Calu3 (cell line): ENCODE measurements around the gene CDK5RAP2. TPM values are rescaled to one million over a fixed set of nuclear protein-coding genes. Genes with fewer than 3 reads are reported as not detected.
"Not testable (repeated sequence)": the region's sequence is repeated elsewhere in the genome, so short reads cannot be mapped to it uniquely, and the experiment has no call there.

Experiments used
- BruUV-seq: library from RNA; stranded (reverse); fragments of 400-500 nt; replicated peaks from 2 replicates; lab custom pipeline; 2021; lab: Mats Ljungman, UMichigan
- CTCF ChIA-PET: fragments of 300-600 bp; sonication (Branson Sonifier 250); formaldehyde crosslinking; loops from one replicate; lab custom pipeline; 2022; ENCODE audit warnings: antibody characterized with exemption; lab: Charles Lee
- DNase-seq: peaks from one replicate; pipeline ENCODE4 v3.0.0; 2022
- H3K27ac Mint-ChIP-seq: one replicate; pipeline ENCODE4 v1.8.0; 2022; ENCODE audit warnings: mixed read lengths; ENCODE audit not compliant: unreplicated experiment
- H3K27me3 Mint-ChIP-seq: one replicate; pipeline ENCODE4 v1.8.0; 2022; ENCODE audit warnings: mixed read lengths; ENCODE audit not compliant: unreplicated experiment
- H3K36me3 Mint-ChIP-seq: one replicate; pipeline ENCODE4 v1.8.0; 2022; ENCODE audit warnings: mild to moderate bottlenecking, moderate library complexity, mixed read lengths; ENCODE audit not compliant: insufficient read depth, unreplicated experiment
- H3K4me1 Mint-ChIP-seq: one replicate; pipeline ENCODE4 v1.8.0; 2022; ENCODE audit warnings: mild to moderate bottlenecking, low read depth, mixed read lengths; ENCODE audit not compliant: unreplicated experiment
- H3K4me3 Mint-ChIP-seq: one replicate; pipeline ENCODE4 v1.8.0; 2022; ENCODE audit warnings: mild to moderate bottlenecking, low read depth, moderate library complexity, mixed read lengths; ENCODE audit not compliant: unreplicated experiment
- H3K9me3 Mint-ChIP-seq: one replicate; pipeline ENCODE4 v1.8.0; 2022; ENCODE audit warnings: low read depth, mixed read lengths; ENCODE audit not compliant: unreplicated experiment
- CTCF ChIP-seq: fragments of 200-600 bp; IDR thresholded peaks from one replicate; pipeline ENCODE4 v1.8.0; 2022; ENCODE audit warnings: antibody characterized with exemption; ENCODE audit not compliant: unreplicated experiment
- intact Hi-C: fragments of 100-400 bp; cut with micrococcal nuclease; formaldehyde crosslinking; loops from one replicate; pipeline ENCODE4 v1.10.0; 2022; ENCODE audit not compliant: unreplicated experiment
- total RNA-seq: library from RNA; stranded (reverse); gene quantifications from 2 replicates; pipeline ENCODE4 v1.2.3, GENCODE V29; 2022

CDK5RAP2 gene
- total RNA-seq, 1 experiment from 2014 or later = 40.7 TPM

GRCh38 chr9:120505186-120505585 is 74.8 kb downstream of the CDK5RAP2 start:
- TF ChIP-seq CTCF = no peak
- Mint-ChIP-seq H3K27ac (no peak overlapping the region), H3K4me3 (no peak overlapping the region), H3K36me3 (peaks cover 5% of the 10 kb centered on the region), H3K4me1 (no peaks in the 10 kb centered on the region), H3K27me3 (no peaks in the 10 kb centered on the region), H3K9me3 (no peaks in the 10 kb centered on the region)
- intact Hi-C loops = no loop called here
- DNase-seq = no peak
- no TSS peak for BruUV-seq
- CTCF ChIA-PET = no interaction called here

- no peak for TF ChIP-seq CTCF
- CTCF ChIA-PET = no interaction called here
- Mint-ChIP-seq H3K27me3 (no peaks in the 10 kb centered on the region), H3K4me3 (no peak overlapping the region), H3K36me3 (peaks cover 5% of the 10 kb centered on the region), H3K4me1 (no peaks in the 10 kb centered on the region), H3K27ac (no peak overlapping the region), H3K9me3 (peaks cover 3% of the 10 kb centered on the region)
- BruUV-seq = no TSS peak
- DNase-seq = no peak
- intact Hi-C loops = no loop called here
Measured at GRCh38 chr9:120500733-120501132, 79.2 kb downstream of the CDK5RAP2 start.

- H3K4me3 Mint-ChIP-seq, DNase-seq, BruUV-seq, H3K27me3 Mint-ChIP-seq, H3K36me3 Mint-ChIP-seq, H3K9me3 Mint-ChIP-seq, intact Hi-C loops, H3K27ac Mint-ChIP-seq, H3K4me1 Mint-ChIP-seq, CTCF ChIA-PET: not testable (repeated sequence)
Measured at GRCh38 chr9:120497865-120498264, 82.1 kb downstream of the CDK5RAP2 start.

- intact Hi-C loops, H3K4me1 Mint-ChIP-seq, H3K27me3 Mint-ChIP-seq, DNase-seq, H3K27ac Mint-ChIP-seq, BruUV-seq, CTCF ChIA-PET, H3K4me3 Mint-ChIP-seq, H3K36me3 Mint-ChIP-seq, H3K9me3 Mint-ChIP-seq: not testable (repeated sequence)
Measured at GRCh38 chr9:120496438-120496837, 83.5 kb downstream of the CDK5RAP2 start.

- CTCF ChIA-PET = no interaction called here
- TF ChIP-seq CTCF = no peak
- peaks cover 2% of the 10 kb centered on the region for H3K9me3 Mint-ChIP-seq
- intact Hi-C loops = no loop called here
- no peaks in the 10 kb centered on the region for H3K4me1 Mint-ChIP-seq
- H3K36me3 Mint-ChIP-seq = peaks cover 9% of the 10 kb centered on the region
- no peak overlapping the region for H3K27ac Mint-ChIP-seq
- no peak for DNase-seq
- no TSS peak for BruUV-seq
- no peaks in the 10 kb centered on the region for H3K27me3 Mint-ChIP-seq
- no peak overlapping the region for H3K4me3 Mint-ChIP-seq
Measured at GRCh38 chr9:120490888-120491595, 88.9 kb downstream of the CDK5RAP2 start.
